Mesenchymal stem cell (in vitro differentiated cells and primary cell): ENCODE data around the gene RAPGEF6. TPM values are rescaled to one million over a fixed set of nuclear protein-coding genes. Genes with fewer than 3 reads are reported as not detected.

Experiments used
- DNase-seq: peaks from one replicate; pipeline ENCODE4 v3.0.0-alpha.2; 2013
- H2AFZ ChIP-seq: one replicate; pipeline ENCODE4 v1.6.1; 2013; ENCODE audit warnings: low read depth, mild to moderate bottlenecking, control low read depth, inconsistent platforms, low read length, moderate library complexity
- H2AK5ac ChIP-seq: 2 replicates; pipeline ENCODE4 v1.6.1; 2013; ENCODE audit warnings: low read length, moderate library complexity, mild to moderate bottlenecking, inconsistent platforms; ENCODE audit not compliant: severe bottlenecking
- H2BK120ac ChIP-seq: one replicate; pipeline ENCODE4 v1.6.1; 2013; ENCODE audit warnings: low read depth, mild to moderate bottlenecking, inconsistent platforms, low read length, moderate library complexity
- H2BK12ac ChIP-seq, 2 experiments: one replicate each; pipeline ENCODE4 v1.6.1; 2013; ENCODE audit warnings: inconsistent platforms in 2 of 2, low read length in 2 of 2, mild to moderate bottlenecking in 2 of 2, moderate library complexity in 2 of 2, control low read depth in 1 of 2
- H2BK15ac ChIP-seq: one replicate; pipeline ENCODE4 v1.6.1; 2013; ENCODE audit warnings: mild to moderate bottlenecking, low read depth, inconsistent platforms; ENCODE audit not compliant: poor library complexity, severe bottlenecking
- H2BK5ac ChIP-seq: 2 replicates; pipeline ENCODE4 v1.6.1; 2013; ENCODE audit warnings: low read depth, mild to moderate bottlenecking, low read length, control low read depth, inconsistent platforms; ENCODE audit not compliant: poor library complexity, severe bottlenecking
- H3K14ac ChIP-seq, 2 experiments: one replicate each; pipeline ENCODE4 v1.6.1; 2013; ENCODE audit warnings: inconsistent platforms in 2 of 2, low read length in 2 of 2, control low read depth in 1 of 2, mild to moderate bottlenecking in 1 of 2, moderate library complexity in 1 of 2
- H3K18ac ChIP-seq, 2 experiments: one replicate each; pipeline ENCODE4 v1.6.1; 2013; ENCODE audit warnings: inconsistent platforms in 2 of 2, low read length in 2 of 2, control low read depth in 1 of 2, low read depth in 1 of 2, mild to moderate bottlenecking in 1 of 2
- H3K23ac ChIP-seq, 2 experiments: one replicate each; pipeline ENCODE4 v1.6.1; 2013; ENCODE audit warnings: inconsistent platforms in 2 of 2, low read length in 2 of 2, mild to moderate bottlenecking in 2 of 2, moderate library complexity in 2 of 2, control low read depth in 1 of 2
- H3K27ac ChIP-seq: 2 replicates; pipeline ENCODE4 v1.5.1; 2013; ENCODE audit warnings: mild to moderate bottlenecking, moderate library complexity, low read length, control low read depth, inconsistent platforms; ENCODE audit not compliant: poor library complexity, severe bottlenecking
- H3K27me3 ChIP-seq, 2 experiments: 2 replicates each; pipeline versions ENCODE4 v1.6.1 to v1.7.0; 2013; ENCODE audit warnings: low read length in 2 of 2, mild to moderate bottlenecking in 2 of 2, moderate library complexity in 2 of 2, control low read depth in 1 of 2, inconsistent platforms in 1 of 2; ENCODE audit not compliant: control insufficient read depth in 1 of 2, insufficient read depth in 1 of 2
- H3K36me3 ChIP-seq, 2 experiments: 2 replicates each; pipeline versions ENCODE4 v1.6.1 to v1.7.0; 2013; ENCODE audit warnings: low read length in 2 of 2, control low read depth in 1 of 2, inconsistent platforms in 1 of 2, low read depth in 1 of 2, mild to moderate bottlenecking in 1 of 2; ENCODE audit not compliant: insufficient read depth in 2 of 2, control insufficient read depth in 1 of 2
- H3K4ac ChIP-seq, 2 experiments: one replicate each; pipeline ENCODE4 v1.6.1; 2013; ENCODE audit warnings: inconsistent platforms in 2 of 2, low read length in 2 of 2, mild to moderate bottlenecking in 2 of 2, moderate library complexity in 2 of 2, control low read depth in 1 of 2, low read depth in 1 of 2
- H3K4me1 ChIP-seq: 2 replicates; pipeline ENCODE4 v1.6.1; 2013; ENCODE audit warnings: low read depth, low read length, control low read depth; ENCODE audit not compliant: control insufficient read depth, insufficient read depth
- H3K4me2 ChIP-seq: 2 replicates; pipeline ENCODE4 v1.6.1; 2013; ENCODE audit warnings: low read length, mild to moderate bottlenecking, inconsistent platforms; ENCODE audit not compliant: poor library complexity, severe bottlenecking
- H3K4me3 ChIP-seq, 2 experiments: 2 replicates each; pipeline versions ENCODE4 v1.5.1 to v1.7.0; 2013; ENCODE audit warnings: low read length in 2 of 2, mild to moderate bottlenecking in 2 of 2, control low read depth in 1 of 2, low read depth in 1 of 2; ENCODE audit not compliant: insufficient read depth in 1 of 2
- H3K79me1 ChIP-seq: replicated peaks from 2 replicates; pipeline ENCODE4 v1.6.1; 2013; ENCODE audit warnings: mild to moderate bottlenecking, control low read depth, low read length, inconsistent platforms; ENCODE audit not compliant: poor library complexity, severe bottlenecking
- H3K9ac ChIP-seq: 2 replicates; pipeline ENCODE4 v1.7.0; 2013; ENCODE audit warnings: mild to moderate bottlenecking, low read length, moderate library complexity
- H3K9me3 ChIP-seq: 2 replicates; pipeline ENCODE4 v1.7.0; 2013; ENCODE audit warnings: mild to moderate bottlenecking, low read length; ENCODE audit not compliant: control insufficient read depth
- H4K8ac ChIP-seq: one replicate; pipeline ENCODE4 v1.6.1; 2013; ENCODE audit warnings: inconsistent platforms, mild to moderate bottlenecking, low read length, moderate library complexity
- H4K91ac ChIP-seq: one replicate; pipeline ENCODE4 v1.6.1; 2013; ENCODE audit warnings: mild to moderate bottlenecking, low read length, inconsistent platforms
- WGBS: methylation state at CpG from one replicate; pipeline ENCODE4 v1.1.7; 2013; ENCODE audit warnings: mixed read lengths; 5-methylcytosine and 5-hydroxymethylcytosine counted together
- polyA plus RNA-seq, 2 experiments: library from polyadenylated mRNA; stranded (reverse); fragments of 200-250 nt; gene quantifications; one replicate each; pipeline ENCODE4 v1.2.3, GENCODE V29; 2013

Gene RAPGEF6, protein sequence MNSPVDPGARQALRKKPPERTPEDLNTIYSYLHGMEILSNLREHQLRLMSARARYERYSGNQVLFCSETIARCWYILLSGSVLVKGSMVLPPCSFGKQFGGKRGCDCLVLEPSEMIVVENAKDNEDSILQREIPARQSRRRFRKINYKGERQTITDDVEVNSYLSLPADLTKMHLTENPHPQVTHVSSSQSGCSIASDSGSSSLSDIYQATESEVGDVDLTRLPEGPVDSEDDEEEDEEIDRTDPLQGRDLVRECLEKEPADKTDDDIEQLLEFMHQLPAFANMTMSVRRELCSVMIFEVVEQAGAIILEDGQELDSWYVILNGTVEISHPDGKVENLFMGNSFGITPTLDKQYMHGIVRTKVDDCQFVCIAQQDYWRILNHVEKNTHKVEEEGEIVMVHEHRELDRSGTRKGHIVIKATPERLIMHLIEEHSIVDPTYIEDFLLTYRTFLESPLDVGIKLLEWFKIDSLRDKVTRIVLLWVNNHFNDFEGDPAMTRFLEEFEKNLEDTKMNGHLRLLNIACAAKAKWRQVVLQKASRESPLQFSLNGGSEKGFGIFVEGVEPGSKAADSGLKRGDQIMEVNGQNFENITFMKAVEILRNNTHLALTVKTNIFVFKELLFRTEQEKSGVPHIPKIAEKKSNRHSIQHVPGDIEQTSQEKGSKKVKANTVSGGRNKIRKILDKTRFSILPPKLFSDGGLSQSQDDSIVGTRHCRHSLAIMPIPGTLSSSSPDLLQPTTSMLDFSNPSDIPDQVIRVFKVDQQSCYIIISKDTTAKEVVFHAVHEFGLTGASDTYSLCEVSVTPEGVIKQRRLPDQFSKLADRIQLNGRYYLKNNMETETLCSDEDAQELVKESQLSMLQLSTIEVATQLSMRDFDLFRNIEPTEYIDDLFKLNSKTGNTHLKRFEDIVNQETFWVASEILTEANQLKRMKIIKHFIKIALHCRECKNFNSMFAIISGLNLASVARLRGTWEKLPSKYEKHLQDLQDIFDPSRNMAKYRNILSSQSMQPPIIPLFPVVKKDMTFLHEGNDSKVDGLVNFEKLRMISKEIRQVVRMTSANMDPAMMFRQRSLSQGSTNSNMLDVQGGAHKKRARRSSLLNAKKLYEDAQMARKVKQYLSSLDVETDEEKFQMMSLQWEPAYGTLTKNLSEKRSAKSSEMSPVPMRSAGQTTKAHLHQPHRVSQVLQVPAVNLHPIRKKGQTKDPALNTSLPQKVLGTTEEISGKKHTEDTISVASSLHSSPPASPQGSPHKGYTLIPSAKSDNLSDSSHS (N-terminal part only)
- 3.1 TPM for polyA plus RNA-seq (2013, experiment 1 of 2)
- 3.1 TPM for polyA plus RNA-seq (2013, experiment 2 of 2)

DNA sequence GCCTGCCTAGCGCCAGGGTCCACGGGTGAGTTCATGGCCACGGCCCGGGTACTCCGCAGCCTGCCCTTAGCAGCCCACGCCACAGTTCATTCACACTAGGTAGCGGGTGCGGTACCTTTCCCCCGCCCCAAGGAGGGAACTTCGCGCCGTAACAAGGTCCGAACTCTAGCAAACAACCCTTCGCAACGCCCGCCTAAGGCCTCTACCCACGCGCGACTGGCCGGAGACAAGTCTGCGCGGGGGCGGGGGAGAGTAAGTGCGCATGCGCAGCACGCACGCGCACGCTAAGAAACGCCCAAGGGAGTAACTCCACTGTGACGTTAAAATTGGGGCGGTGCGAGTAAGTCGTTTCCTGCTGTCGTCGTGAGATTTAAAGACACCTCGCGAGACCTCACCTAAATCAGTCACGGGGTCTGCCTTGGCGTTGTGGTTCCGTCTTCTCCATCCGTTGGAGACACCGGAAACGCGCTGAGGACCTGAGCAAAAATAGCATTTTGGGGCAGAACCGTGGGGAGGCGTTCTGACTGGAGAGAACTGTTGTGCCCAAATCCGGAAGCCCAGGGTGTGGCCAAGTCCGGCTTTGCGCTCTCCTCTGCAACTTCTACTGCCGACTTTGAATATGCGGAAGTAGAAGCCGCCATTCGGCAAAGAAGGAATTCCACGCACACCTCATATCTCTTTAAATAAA, at the start of gene RAPGEF6:
Gene RAPGEF6 (minus strand): TSS at position 234 of the 688 bp plus-strand sequence. CDS start 199 bp downstream, at position 35.
- H2BK12ac ChIP-seq: peak within 1 kb of the TSS in 1 of 2 experiments; percentile 21
- peak within 1 kb of the TSS; percentile 1 to 37 for H3K23ac ChIP-seq
- peak within 1 kb of the TSS; percentile 100 for H3K27ac ChIP-seq
- H4K91ac ChIP-seq: peak within 1 kb of the TSS; percentile 90
- H3K4me1 ChIP-seq: peaks cover 6% of the 10 kb centered on the region
- H2BK120ac ChIP-seq: peak within 1 kb of the TSS; percentile 74
- H3K79me1 ChIP-seq: peaks cover 1% of the 10 kb centered on the region
- WGBS: under 1% methylated on average over 53 of the region's 55 CpGs
- peak within 1 kb of the TSS in 1 of 2 experiments; percentile 93 for H3K14ac ChIP-seq
- H2BK5ac ChIP-seq: peak within 1 kb of the TSS; percentile 46
- H3K9me3 ChIP-seq: no peaks in the 10 kb centered on the region
- peak within 1 kb of the TSS; percentile 87 for H2AFZ ChIP-seq
- peak within 1 kb of the TSS; percentile 96 for H4K8ac ChIP-seq
- H3K27me3 ChIP-seq: no peaks in the 10 kb centered on the region
- peak; percentile 100 for DNase-seq
- peak within 1 kb of the TSS; percentile 79 to 97 for H3K18ac ChIP-seq
- H3K36me3 ChIP-seq: no peaks in the 10 kb centered on the region
- H3K4ac ChIP-seq: peak within 1 kb of the TSS; percentile 64 to 94
- peak within 1 kb of the TSS; percentile 78 for H3K4me2 ChIP-seq
- H3K9ac ChIP-seq: peak within 1 kb of the TSS; percentile 97
- H2BK15ac ChIP-seq: peak within 1 kb of the TSS; percentile 95
- H2AK5ac ChIP-seq: peak within 1 kb of the TSS; percentile 61
- peak within 1 kb of the TSS; percentile 83 to 86 for H3K4me3 ChIP-seq

- Histone ChIP-seq H3K27ac (no peak overlapping the region), H4K8ac (no peak overlapping the region), H4K91ac (no peak overlapping the region), H2BK12ac (no peak overlapping the region), H3K79me1 (peaks cover 17% of the 10 kb centered on the region), H3K27me3 (no peaks in the 10 kb centered on the region), H2BK120ac (no peak overlapping the region), H3K4me3 (no peak overlapping the region), H3K36me3 (peaks cover 6 to 76% of the 10 kb centered on the region in 2 experiments), H2AFZ (no peak overlapping the region), H2AK5ac (no peak overlapping the region), H3K18ac (no peak overlapping the region), H3K4me1 (no peaks in the 10 kb centered on the region), H3K9me3 (no peaks in the 10 kb centered on the region), H3K4ac (no peak overlapping the region), H3K9ac (no peak overlapping the region), H2BK5ac (no peak overlapping the region), H3K14ac (no peak overlapping the region), H2BK15ac (no peak overlapping the region), H3K4me2 (no peak overlapping the region), H3K23ac (no peak overlapping the region)
- no peak for DNase-seq
These were observed 49.6 kb upstream of the RAPGEF6 start for GRCh38 chr5:131684595-131684994.

DNA sequence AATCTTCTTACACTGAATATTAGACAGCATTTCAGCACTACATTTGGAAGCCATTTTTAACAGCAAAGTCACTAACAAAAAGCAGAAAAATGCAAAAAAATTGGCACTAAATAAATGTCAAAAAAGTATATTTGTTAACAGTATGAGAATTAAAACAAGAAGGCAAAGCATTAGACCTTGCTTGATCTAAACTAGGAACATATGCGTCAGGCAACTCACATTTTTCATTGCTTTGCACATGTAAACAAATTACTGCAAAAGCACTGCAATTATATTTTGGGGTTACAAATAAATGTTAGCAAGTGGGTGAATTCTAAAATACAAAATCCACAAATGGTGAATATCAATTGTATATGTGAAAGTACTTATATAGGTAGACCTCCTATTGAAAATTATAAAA, 49.0 kb upstream of the RAPGEF6 start:
- H2AFZ ChIP-seq: no peak overlapping the region
- no peak overlapping the region for H3K4ac ChIP-seq
- H3K27ac ChIP-seq: no peak overlapping the region
- no peak overlapping the region for H3K14ac ChIP-seq
- no CpG with 5 or more reads among the region's 1 CpG for WGBS
- no peak overlapping the region for H2AK5ac ChIP-seq
- no peaks in the 10 kb centered on the region for H3K27me3 ChIP-seq
- H3K9ac ChIP-seq: no peak overlapping the region
- no peak overlapping the region for H3K4me3 ChIP-seq
- H3K36me3 ChIP-seq: peaks cover 6 to 76% of the 10 kb centered on the region in 2 experiments
- no peak overlapping the region for H2BK12ac ChIP-seq
- no peaks in the 10 kb centered on the region for H3K4me1 ChIP-seq
- H2BK120ac ChIP-seq: no peak overlapping the region
- H3K4me2 ChIP-seq: no peak overlapping the region
- H3K9me3 ChIP-seq: no peaks in the 10 kb centered on the region
- H2BK15ac ChIP-seq: no peak overlapping the region
- no peak overlapping the region for H4K91ac ChIP-seq
- no peak overlapping the region for H2BK5ac ChIP-seq
- H4K8ac ChIP-seq: no peak overlapping the region
- DNase-seq: no peak
- H3K18ac ChIP-seq: no peak overlapping the region
- H3K23ac ChIP-seq: no peak overlapping the region
- H3K79me1 ChIP-seq: peaks cover 17% of the 10 kb centered on the region
